Measurements from ENCODE around the gene CCDC157.

DNA sequence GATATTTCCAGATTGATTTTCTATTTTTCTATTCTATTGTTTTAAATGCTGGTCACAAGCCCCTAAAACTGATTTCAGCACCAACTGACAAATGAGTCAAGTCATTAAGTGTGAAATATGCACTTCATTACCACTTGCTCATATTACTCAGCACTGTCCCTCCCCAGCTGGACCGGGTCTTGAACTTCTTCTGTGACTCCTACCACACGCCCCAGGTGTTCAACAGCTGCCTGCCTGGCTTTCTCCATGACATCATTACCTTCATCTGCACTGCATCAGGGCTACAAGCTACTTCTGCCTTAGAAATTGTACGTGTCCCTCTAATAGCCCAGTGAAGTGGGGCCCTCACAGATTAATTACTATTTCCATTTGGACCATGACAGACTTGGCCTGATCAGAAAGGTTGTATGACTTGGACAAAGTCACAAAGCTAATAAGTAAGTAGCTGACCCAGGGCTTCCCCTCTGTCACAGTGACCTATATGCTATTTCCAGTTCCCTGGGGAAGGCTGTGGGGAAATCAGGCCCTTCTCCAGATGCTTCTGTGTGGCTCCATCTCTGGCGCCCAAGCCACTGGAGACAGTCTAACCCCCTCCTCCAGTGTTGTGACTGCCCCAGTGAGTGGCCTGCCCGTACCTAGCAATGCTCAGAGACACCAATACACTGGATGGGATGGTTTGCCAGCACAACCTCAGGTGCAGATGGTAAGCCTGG, 48.1 kb upstream of the CCDC157 start:
- TF ChIP-seq, protein P1, sequence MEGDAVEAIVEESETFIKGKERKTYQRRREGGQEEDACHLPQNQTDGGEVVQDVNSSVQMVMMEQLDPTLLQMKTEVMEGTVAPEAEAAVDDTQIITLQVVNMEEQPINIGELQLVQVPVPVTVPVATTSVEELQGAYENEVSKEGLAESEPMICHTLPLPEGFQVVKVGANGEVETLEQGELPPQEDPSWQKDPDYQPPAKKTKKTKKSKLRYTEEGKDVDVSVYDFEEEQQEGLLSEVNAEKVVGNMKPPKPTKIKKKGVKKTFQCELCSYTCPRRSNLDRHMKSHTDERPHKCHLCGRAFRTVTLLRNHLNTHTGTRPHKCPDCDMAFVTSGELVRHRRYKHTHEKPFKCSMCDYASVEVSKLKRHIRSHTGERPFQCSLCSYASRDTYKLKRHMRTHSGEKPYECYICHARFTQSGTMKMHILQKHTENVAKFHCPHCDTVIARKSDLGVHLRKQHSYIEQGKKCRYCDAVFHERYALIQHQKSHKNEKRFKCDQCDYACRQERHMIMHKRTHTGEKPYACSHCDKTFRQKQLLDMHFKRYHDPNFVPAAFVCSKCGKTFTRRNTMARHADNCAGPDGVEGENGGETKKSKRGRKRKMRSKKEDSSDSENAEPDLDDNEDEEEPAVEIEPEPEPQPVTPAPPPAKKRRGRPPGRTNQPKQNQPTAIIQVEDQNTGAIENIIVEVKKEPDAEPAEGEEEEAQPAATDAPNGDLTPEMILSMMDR (IDR thresholded peaks at IDR 0.05): no peak
- TF ChIP-seq POLR2A (IDR thresholded peaks at IDR 0.05) (no peak), EP300 (IDR thresholded peaks at IDR 0.05) (no peak)

All from upper lobe of left lung (tissue), 4 donors.